TTC549 (cell line): Measurements from ENCODE around the gene CR2.
A peak's percentile ranks its signal among the peaks of the same experiment; 100 is the strongest.
"Not testable (repeated sequence)": the region's sequence is repeated elsewhere in the genome, so short reads cannot be mapped to it uniquely, and the experiment has no call there.

Experiments used
- FAIRE-seq: peaks from 2 replicates; lab custom pipeline; 2012; peaks lifted over from hg19 to GRCh38; lab: Jason Lieb, UNC

CR2 gene

DNA sequence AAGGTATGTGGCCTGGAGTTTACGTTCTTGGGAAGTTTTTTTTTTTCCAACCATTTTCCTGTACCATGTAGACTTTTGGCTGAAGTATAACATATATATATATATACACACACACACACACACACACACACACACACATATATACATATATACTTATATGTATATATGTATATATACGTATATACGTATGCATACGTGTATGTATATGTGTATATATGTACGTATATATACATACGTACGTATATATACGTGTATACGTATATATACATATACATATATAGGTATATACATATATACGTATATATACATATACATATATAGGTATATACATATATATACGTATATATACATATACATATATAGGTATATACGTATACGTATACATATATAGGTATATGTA lies 60.8 kb downstream of the CR2 start:
- FAIRE-seq, result peak; percentile 96

DNA sequence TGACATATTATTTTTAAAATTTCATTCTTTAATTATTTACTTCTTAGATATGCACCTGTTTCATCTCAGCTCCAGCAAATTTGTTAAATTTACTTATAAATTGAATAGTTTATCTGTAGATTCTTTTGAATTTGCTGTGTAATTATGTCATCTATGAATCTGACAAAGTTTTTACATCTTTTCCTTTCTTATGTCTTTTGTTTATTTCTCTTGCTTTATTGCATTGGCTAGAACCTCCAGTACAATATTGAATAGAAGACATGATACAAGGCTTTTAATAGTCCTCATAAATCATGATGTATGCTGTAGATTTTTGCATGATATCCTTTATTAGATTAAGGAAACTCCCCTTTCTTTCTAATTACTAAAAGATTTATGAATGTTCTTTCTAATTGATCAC lies 62.6 kb downstream of the CR2 start:
- peak; percentile 87 for FAIRE-seq

DNA sequence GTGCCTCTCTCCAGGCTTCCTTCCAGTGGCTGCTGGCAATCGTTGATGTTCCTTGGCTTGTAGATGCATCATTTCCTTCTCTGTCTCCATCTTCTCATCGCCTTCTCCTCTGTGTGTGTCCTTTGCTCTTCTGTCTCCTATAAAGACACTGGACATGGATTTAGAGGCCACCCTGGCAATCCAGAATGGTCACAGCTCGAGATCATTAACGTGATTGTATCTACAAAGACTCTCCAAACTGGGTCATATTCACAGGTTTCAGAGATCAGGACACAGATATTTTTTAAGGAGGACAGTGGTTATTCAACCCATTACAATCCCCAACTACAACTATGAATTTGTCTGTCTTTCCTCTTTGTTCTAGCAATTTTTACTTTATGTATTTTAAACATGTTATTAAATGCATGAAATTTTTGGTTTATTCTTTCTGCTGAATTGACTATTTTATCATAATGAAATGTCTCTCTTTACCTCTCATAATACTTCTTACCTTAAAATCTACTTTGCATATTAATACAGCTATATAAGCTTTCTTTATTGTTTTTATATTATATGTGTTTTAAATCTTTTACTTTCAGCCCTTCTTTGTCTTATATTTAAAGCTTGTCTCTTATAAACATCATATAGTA lies 64.6 kb downstream of the CR2 start:
- FAIRE-seq, result peak; percentile 94

DNA sequence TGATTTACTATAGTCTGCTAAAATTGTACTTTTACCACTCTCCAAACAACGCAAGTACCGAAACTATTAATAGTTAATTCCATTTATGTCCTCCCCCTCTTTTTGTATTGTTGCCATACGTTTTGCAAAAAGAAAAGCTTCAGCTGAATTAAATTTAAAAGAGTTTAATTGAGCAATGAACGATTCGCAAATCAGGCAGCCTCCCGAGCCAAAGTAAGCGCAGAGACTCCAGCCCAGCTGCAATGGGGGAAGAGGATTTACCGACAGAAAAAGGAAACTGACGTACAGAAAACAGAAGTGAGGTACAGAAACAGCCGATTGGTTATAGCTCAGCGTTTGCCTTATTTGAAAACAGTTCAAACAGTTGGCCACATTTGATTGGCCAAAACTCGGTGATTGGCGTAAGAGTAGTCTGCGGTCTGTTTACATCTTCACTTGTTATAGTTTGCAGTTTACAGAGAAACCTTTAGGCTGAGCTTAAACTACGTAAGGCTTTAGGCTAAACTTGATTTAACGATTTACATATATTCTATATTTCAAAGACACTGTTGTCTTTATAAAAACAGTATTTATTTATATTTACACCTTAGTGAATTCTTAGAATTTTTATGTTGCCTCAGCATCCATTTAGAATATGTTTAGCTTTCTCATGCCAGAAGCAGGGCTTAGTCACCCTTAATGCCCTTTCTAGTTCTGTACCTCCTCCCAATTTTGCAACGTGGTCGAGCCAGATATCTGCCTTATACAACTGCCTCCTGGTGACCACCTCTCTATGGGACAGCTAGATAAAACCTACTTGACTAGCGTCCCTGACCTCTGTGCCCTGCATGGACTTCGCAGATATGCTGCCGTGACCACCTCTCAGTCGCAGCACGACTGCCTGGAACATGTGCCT lies 65.6 kb downstream of the CR2 start:
- no peak for FAIRE-seq

DNA sequence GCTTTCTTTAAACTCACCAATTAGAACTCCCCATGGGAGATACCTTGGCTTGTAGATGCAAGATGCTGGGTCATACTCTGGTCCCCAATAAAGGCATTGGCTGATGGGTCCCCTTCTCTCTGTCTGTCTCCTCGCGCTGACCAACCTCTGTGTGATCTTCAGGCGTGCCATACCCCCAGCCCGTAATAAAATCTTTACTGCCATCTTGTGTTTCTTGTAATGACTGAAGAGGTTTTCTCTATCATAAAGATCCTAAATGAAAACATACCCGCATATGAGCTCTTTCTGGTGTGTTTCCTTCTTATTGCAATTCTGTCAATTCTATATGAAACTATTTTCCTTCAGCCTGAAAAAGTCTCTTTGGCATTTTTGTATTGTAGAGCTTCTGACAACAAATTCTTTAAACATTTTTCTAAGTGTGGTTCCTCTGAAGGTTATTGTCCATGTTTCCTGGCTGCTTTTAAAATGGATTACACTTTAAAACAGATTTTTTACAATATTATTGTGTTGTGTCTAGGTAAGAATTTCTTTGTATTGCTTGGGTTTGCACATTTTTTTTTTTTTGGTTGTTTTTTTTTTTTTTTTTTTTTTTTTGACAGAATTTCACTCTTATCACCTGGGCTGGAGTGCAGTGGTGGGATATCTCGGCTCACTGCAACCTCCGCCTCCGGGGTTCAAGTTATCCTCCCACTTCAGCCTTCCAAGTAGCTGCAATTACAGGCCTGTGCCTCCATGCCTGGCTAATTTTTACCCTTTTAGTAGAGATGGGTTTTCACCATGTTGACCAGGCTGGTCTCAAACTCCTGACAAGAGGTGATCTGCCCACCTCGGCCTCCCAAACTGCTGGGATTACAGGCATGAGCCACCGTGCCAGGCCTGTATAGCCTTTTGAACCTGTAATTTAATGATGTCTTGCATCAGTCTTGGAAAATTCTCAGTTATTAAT lies 66.5 kb downstream of the CR2 start:
- FAIRE-seq, result peak; percentile 55

GRCh38 chr1:207525239-207525638 lies 71.1 kb downstream of the CR2 start:
- not testable (repeated sequence) for FAIRE-seq

GRCh38 chr1:207528401-207528800 lies 74.3 kb downstream of the CR2 start:
- peak; percentile 56 for FAIRE-seq

DNA sequence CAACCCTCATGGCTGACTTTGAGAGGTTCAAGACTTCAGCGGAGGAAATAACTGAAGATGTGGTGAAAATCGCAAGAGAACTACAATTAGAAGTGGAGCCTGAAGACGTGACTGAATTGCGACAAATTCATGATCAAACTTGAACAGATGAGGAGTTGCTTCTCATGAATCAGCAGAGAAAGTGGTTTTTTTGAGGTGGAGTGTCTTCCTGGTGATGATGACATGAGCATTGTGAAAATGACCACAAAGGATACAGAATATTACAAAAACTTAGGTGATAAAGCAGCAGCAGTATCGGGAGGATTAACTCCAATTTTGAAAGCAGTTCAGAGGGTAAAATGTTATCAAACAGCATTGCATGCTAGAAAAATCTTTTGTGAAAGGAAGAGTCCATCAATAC lies 82.1 kb downstream of the CR2 start:
- not testable (repeated sequence) for FAIRE-seq
